ENCODE measurements around the gene TMEM273.

Gene TMEM273

DNA sequence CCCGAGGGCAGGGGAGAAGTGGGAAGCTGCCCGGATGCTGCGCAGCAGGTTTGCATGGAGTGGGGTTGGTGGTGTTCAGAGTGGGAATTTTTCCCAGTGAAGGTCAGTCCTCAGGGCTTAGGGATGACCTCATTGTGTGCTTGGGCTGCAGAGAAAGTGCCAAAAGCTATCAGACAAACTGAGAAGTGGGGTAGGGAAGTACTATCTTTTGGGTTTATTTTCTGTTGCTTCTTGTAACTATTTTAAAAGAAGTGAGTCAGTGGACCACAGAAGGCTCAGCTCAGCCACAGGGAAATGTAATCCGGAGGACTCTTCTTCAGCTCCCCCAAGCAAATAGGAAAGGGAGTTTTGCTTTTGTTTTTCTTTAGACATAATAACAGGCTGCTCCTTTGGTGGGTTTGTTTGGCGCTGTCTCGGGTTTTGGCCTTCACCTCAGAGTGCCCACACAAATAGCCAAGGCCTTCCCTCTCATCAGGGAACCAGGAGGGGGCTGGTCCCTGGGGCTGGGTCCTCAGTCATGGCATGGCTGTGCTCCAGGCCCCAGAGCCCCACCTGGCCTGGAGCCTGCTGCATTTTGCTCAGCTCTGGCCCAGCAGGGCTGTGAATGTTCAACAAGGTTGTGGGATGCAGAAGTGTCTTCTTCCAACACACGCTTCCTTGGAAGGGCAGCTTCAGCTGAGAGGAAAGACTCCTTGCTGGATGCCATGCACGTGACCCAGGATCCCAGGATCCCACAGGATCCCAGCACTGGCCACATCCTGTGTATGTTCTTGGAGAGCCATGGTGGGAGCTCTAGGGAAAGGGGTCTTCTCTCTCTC lies 49.0 kb downstream of the TMEM273 start:
- no peak for DNase-seq (ENCODE audit: low spot score)

DNA sequence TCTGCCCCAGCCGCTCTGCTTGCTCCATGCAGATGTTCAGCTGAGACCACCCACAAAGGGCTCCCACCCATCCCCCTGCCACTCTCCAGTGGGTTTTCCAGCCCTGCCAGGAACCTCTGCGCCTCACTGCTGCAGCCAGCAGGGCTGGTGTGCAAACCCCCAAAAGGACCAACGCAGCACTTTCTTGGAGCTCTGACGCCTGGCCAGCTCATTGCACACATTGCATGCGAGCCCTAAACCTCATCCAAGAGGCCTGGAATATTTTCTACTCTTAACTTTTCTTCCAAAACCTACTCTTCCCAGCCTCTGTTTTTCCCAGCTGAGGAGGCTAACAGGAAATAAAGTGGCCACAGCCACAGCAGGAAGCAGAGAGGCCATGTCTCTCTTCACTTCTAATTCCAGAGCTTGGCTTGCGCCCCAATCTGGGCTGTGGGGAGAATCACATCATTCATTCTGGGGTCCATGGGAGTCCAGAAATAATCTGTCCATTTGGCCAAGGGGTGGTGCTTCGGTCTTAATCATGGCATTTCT lies 49.8 kb downstream of the TMEM273 start:
- DNase-seq (ENCODE audit: low spot score): no peak

- no peak for DNase-seq (ENCODE audit: low spot score)
These were observed 51.7 kb downstream of the TMEM273 start for GRCh38 chr10:49136525-49136924.

- DNase-seq (ENCODE audit: low spot score): no peak
These were observed 52.4 kb downstream of the TMEM273 start for GRCh38 chr10:49135575-49136313.

GRCh38 chr10:49134327-49134726 lies 53.9 kb downstream of the TMEM273 start:
- no peak for DNase-seq (ENCODE audit: low spot score)

DNA sequence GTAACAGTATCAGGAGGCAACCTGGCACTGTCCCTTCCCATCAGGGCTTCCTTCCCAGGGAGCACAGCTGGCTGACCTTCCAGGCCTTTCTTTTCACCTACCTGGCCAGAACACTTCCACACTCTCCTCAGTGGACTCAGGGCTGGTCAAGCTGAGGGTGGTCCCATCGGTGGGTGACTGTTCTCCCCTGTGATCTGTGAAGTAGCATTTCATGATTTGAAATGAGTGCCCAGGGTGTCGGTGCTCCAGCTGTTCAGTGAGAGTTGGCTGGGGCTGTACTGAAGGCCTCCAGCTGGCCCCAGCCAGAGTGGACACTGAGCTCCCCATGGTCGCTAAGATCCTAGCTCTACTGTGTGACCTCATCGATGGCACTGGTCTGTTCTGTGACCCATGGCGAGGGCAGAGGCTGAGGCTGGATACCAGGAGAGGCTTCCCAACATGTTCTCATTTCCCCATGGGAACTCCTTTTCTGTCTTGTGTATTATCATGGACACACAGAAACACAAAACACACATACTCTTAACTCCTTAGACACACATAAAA lies 54.4 kb downstream of the TMEM273 start, which contains the start of gene FAM170B:
Gene FAM170B (minus strand): TSS at position 316 of the 543 bp plus-strand sequence. CDS start 103 bp downstream, at position 213.
- DNase-seq (ENCODE audit: low spot score): no peak

DNA sequence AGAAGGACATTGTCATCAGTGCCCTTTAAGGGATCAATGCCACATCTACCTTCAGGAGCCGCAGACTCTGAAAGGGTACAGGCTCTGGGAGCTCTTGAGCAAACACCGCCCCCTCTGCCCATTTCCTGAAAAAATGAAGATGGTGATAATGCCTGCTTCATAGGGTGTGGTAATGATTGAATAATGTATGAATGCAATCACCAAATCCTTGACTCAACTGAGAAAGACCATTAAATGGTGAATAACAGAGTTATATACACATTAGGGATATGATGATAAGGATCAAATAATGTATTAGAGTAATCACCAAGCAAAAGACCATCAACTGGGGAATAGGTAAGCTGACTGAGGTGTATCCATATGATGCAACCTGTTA lies 55.8 kb downstream of the TMEM273 start:
- no peak for DNase-seq (ENCODE audit: low spot score)

DNA sequence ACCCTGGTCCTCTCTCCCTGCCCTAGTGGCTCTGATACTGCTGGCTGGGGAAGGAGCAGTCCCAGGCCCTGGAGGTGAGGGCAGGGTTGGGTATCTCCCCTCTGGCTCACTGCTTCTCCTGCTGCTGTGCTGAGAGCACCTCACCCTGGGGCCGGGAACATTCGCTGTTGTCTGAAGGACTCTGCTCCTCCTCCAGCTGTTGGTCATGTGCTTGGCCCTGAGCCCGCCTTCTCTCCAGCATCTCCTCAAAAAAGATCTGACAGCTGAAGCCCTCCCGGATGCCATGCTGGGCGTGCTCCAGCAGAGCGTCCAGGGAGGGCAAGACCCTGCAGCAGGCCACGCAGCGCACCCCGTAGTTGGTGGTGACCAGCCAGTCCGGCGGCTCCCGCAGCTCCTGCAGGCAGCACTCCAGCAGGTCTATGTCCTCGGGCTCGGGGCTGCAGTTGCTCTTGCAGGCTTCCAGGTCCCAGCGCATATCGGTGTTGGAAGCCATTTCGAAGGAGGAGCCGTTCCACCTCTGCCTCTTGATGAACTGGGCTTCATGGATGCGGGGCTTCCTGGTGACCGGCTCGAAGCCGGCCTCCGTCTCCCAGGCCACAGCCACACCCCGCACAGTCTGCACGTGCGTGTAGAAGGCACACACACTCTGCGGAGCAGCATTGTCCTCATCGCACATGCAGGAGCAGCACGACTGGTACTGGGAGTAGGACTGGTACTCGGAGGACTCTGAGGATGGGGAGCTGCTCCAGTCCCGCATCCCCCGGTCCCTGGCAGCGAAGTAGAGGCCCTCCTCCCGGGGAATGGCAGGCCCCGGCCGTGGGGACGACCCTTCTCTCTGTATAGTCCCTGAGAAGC lies 56.5 kb downstream of the TMEM273 start:
- DNase-seq (ENCODE audit: low spot score): no peak

DNA sequence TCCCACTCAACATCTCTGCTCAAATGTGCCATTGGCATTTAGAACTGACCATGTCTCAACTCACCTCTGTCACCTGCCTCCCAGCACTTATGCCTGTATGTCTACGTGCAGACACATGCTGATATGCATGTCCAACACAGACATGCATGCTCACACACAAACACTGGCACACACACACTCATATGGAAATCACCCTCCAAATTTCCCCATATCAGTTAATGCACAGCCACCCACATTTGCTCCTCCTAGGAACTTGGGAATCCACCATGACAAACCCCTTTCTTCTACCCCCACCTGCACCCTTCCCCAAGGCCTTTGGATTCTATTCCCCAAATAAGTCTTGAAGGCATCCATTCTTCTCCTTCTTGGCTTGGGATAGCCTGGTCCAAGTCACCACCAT lies 58.8 kb downstream of the TMEM273 start:
- DNase-seq (ENCODE audit: low spot score): no peak

DNA sequence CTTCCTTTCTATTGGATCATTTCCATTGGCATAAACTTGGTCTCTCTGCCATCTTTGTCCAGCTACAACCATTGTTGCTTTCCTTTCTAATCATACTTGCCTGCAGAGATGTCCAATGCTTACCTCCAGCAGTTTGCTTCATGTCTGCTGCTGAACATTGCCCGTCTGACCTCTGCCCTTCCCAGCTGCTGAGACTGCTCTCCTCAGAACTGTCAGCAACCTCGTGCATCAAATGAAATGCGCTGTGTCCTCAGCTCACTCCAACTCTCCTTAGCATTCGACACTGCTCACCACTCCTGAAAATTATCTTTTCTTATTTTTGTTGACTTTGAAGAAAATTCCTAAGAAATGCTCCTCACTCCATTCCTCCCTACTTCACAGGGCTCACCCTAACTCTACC lies 59.3 kb downstream of the TMEM273 start:
- no peak for DNase-seq (ENCODE audit: low spot score)

GRCh38 chr10:49123981-49124950 lies 63.9 kb downstream of the TMEM273 start:
- DNase-seq (ENCODE audit: low spot score): no peak

DNA sequence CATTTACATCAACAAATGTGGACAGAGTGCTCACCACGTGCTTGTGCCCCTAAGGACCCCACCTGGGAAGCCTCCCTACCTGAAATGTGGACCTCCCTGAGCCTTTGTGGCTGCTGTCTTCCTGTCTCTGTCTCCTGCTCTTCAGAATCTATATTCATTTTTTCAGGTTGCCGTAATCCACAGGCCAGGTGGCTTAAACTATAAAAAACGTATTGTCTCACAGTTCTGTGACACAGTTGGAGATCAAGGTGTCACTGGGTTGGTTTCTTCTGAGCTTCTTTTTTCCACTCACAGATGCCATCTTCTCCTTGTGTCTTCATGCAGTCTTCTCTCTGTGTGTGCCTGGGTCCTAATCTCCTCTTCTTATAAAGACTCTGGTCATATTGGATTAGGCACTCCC lies 67.3 kb downstream of the TMEM273 start:
- DNase-seq (ENCODE audit: low spot score): no peak

- no peak for DNase-seq (ENCODE audit: low spot score)
These were observed 68.4 kb downstream of the TMEM273 start for GRCh38 chr10:49119746-49120145.

DNA sequence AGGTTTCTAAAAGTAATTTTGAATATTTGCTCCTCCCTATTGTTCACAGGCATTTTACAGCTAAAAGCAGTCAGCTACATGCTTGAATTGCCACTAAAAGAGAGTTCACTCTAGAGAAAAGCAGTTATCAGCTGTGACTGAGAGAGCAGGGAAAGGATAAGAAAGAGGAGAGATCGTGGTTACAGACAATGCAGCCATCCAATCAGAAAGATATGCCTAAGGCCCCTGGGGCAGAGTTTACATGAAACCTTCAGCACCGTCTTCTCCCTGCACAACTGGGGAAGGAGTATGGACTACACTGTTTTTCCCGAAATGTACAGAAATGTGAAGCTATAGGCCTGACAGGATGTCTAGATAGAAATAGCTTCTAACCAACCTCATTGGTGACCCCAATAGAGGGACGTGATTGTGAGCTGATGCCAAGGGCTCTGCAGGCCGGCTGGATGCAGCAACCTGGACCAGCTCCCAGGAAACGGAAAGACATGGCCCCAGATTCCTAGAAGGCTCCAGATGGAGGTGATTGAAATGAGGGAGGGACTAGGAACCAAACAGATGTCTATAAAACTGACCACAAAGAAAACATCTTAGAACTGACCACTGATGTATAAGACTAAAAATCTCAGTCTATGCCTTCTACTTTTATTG lies 69.6 kb downstream of the TMEM273 start:
- DNase-seq (ENCODE audit: low spot score): no peak

GRCh38 chr10:49117376-49118070 lies 70.7 kb downstream of the TMEM273 start:
- DNase-seq (ENCODE audit: low spot score): no peak

DNA sequence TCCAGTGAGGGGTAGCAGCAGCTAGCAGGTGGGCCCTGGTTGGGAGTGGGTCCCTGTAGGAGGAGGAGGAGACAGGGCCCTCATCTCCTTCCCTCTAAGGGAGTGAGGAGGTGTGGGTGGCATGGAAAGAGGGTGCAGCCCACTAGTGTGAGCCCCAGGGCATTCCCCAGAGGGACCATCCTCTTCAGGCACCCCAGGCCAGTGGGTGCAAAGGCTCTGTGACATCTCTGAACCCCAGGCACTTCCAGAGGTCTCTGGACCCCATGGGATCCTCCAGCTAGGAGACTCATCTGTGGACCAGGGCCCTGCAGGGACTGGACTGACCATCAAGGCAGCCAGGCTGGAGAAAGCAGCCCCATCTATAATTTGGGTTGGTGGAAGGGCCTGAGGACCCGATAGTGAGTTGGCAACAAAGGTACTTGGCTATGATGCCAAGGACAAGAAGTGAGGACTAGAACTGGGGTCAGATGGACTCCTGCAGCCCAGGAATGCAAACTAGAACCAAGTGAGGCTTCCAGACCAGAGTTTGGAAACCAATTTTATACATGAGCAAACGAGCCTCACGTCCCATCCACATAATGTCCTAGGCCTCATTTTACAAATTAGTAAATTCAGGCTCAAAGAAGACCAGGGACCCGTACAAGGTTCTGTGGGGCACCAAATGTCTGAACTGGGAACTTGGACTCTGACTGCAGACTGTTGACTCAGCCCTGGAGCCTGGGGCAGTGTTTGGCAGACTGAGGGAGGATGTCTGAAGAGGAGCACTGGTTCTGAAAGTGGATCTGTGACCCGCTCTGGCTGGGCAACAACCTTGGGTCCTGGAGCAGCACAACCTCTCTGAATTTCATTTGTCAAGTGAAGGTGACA lies 71.4 kb downstream of the TMEM273 start:
- DNase-seq (ENCODE audit: low spot score): no peak

GRCh38 chr10:49115796-49116508 lies 72.2 kb downstream of the TMEM273 start:
- no peak for DNase-seq (ENCODE audit: low spot score)

Data from CD4-positive, alpha-beta T cell treated with Interleukin-2 at 100 ng/mL for 4 hours (primary cell).